ENCODE results near the gene ARRB2. TPM values are rescaled to one million over a fixed set of nuclear protein-coding genes. Genes with fewer than 3 reads are reported as not detected.
A peak's percentile ranks its signal among the peaks of the same experiment; 100 is the strongest.

The ARRB2 gene
- total and polyA plus RNA-seq, 2 of the 13 experiments (the other 11 are each of a cell fraction or from before 2014, with no cell fraction given): 21.5 to 49.2 TPM

DNA sequence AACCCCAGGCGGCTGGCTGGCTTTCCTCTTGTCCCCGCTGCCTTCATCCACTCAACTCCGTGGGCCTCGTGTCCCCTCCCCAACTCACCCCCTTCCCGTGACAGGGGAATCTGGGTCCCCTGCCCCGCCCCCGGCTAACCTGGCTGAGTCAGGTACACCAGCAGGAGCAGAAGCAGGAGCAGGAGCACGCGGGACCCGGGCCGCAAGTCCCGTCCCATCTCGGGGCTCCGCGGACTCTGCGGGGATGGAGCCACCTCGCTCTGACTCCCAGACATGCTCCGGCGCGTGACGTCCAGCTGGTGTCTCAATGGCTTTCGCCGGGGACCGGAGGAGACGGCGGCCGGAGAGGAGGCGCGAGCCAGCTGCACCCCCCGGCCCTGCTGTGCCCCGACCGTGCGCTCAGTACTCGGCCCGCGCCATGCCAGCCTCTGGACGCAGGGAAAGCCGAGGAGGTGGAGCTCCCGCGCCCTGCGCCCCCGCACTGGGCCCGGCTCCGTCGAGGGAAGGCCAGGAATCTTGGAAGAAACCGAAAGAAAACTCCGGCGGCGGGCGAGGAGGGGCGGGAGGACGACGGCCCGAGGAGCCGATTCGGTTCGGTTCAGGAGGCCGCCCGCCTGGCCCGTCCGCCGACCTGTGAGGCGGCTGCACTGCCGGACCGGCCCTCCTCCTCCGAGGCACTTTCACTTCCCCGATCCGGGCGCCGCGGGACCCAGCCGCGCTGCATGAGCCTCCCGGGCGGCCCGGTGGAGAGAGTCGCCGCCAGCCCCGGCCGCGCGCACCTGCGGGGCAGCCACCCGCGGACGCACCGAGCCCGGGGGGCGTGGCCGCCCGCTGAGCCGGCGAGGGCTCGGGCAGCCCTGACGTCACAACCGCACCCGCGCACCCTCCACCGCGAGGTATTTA lies 28.9 kb downstream of the ARRB2 start, which contains the start of the genes CXCL16 and ZMYND15 (continued):
- no peak for TF ChIP-seq PREB (CRISPR knock-in tag; IDR thresholded peaks at IDR 0.05)
- TF ChIP-seq ZNF792 (CRISPR knock-in tag; IDR thresholded peaks at IDR 0.05): no peak
- no peak for TF ChIP-seq SIX4 (CRISPR knock-in tag; IDR thresholded peaks at IDR 0.05)
- TF ChIP-seq SMARCC2 (IDR thresholded peaks at IDR 0.05): no peak
- no peak for TF ChIP-seq ZNF512 (CRISPR knock-in tag; IDR thresholded peaks at IDR 0.05)
- no peak; the same call in 1 of the 2 replicates for TF ChIP-seq RAD21 (CRISPR knock-in tag; IDR thresholded peaks at IDR 0.05)
- peak; percentile 85 for TF ChIP-seq HOXA3 (CRISPR knock-in tag; IDR thresholded peaks at IDR 0.05)
- TF ChIP-seq SATB2 (CRISPR knock-in tag; IDR thresholded peaks at IDR 0.05): no peak
- TF ChIP-seq, protein P1, sequence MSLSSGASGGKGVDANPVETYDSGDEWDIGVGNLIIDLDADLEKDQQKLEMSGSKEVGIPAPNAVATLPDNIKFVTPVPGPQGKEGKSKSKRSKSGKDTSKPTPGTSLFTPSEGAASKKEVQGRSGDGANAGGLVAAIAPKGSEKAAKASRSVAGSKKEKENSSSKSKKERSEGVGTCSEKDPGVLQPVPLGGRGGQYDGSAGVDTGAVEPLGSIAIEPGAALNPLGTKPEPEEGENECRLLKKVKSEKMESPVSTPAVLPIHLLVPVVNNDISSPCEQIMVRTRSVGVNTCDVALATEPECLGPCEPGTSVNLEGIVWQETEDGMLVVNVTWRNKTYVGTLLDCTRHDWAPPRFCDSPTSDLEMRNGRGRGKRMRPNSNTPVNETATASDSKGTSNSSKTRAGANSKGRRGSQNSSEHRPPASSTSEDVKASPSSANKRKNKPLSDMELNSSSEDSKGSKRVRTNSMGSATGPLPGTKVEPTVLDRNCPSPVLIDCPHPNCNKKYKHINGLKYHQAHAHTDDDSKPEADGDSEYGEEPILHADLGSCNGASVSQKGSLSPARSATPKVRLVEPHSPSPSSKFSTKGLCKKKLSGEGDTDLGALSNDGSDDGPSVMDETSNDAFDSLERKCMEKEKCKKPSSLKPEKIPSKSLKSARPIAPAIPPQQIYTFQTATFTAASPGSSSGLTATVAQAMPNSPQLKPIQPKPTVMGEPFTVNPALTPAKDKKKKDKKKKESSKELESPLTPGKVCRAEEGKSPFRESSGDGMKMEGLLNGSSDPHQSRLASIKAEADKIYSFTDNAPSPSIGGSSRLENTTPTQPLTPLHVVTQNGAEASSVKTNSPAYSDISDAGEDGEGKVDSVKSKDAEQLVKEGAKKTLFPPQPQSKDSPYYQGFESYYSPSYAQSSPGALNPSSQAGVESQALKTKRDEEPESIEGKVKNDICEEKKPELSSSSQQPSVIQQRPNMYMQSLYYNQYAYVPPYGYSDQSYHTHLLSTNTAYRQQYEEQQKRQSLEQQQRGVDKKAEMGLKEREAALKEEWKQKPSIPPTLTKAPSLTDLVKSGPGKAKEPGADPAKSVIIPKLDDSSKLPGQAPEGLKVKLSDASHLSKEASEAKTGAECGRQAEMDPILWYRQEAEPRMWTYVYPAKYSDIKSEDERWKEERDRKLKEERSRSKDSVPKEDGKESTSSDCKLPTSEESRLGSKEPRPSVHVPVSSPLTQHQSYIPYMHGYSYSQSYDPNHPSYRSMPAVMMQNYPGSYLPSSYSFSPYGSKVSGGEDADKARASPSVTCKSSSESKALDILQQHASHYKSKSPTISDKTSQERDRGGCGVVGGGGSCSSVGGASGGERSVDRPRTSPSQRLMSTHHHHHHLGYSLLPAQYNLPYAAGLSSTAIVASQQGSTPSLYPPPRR (CRISPR knock-in tag; IDR thresholded peaks at IDR 0.05; ENCODE audit: borderline replicate concordance): peak; percentile 68
- TF ChIP-seq, protein P2, sequence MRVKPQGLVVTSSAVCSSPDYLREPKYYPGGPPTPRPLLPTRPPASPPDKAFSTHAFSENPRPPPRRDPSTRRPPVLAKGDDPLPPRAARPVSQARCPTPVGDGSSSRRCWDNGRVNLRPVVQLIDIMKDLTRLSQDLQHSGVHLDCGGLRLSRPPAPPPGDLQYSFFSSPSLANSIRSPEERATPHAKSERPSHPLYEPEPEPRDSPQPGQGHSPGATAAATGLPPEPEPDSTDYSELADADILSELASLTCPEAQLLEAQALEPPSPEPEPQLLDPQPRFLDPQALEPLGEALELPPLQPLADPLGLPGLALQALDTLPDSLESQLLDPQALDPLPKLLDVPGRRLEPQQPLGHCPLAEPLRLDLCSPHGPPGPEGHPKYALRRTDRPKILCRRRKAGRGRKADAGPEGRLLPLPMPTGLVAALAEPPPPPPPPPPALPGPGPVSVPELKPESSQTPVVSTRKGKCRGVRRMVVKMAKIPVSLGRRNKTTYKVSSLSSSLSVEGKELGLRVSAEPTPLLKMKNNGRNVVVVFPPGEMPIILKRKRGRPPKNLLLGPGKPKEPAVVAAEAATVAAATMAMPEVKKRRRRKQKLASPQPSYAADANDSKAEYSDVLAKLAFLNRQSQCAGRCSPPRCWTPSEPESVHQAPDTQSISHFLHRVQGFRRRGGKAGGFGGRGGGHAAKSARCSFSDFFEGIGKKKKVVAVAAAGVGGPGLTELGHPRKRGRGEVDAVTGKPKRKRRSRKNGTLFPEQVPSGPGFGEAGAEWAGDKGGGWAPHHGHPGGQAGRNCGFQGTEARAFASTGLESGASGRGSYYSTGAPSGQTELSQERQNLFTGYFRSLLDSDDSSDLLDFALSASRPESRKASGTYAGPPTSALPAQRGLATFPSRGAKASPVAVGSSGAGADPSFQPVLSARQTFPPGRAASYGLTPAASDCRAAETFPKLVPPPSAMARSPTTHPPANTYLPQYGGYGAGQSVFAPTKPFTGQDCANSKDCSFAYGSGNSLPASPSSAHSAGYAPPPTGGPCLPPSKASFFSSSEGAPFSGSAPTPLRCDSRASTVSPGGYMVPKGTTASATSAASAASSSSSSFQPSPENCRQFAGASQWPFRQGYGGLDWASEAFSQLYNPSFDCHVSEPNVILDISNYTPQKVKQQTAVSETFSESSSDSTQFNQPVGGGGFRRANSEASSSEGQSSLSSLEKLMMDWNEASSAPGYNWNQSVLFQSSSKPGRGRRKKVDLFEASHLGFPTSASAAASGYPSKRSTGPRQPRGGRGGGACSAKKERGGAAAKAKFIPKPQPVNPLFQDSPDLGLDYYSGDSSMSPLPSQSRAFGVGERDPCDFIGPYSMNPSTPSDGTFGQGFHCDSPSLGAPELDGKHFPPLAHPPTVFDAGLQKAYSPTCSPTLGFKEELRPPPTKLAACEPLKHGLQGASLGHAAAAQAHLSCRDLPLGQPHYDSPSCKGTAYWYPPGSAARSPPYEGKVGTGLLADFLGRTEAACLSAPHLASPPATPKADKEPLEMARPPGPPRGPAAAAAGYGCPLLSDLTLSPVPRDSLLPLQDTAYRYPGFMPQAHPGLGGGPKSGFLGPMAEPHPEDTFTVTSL (CRISPR knock-in tag; IDR thresholded peaks at IDR 0.05; ENCODE audit: borderline replicate concordance): no peak
- TF ChIP-seq DR1 (CRISPR knock-in tag; IDR thresholded peaks at IDR 0.05): no peak; the same call in 1 of the 2 replicates
- peak; percentile 6 for TF ChIP-seq YY1 (IDR thresholded peaks at IDR 0.05; ENCODE audit: insufficient read depth, insufficient replicate concordance, low read depth, low read length)
- TF ChIP-seq NFYB (CRISPR knock-in tag; IDR thresholded peaks at IDR 0.05): no peak
- TF ChIP-seq SKI (IDR thresholded peaks at IDR 0.05; ENCODE audit: partially characterized antibody): no peak
- no peak for TF ChIP-seq PHB2 (IDR thresholded peaks at IDR 0.05; ENCODE audit: partially characterized antibody)
- TF ChIP-seq ZNF329 (CRISPR knock-in tag; IDR thresholded peaks at IDR 0.05; ENCODE audit: low read depth): no peak

Data from HepG2 (cell line).